Right kidney (tissue), 9 donors: ENCODE measurements around the gene ZFYVE1.
"Not testable (repeated sequence)": the region's sequence is repeated elsewhere in the genome, so short reads cannot be mapped to it uniquely, and the experiment has no call there.

Source experiments
- DNase-seq: peaks from one replicate; pipeline ENCODE4 v3.0.0-alpha.2; 2016
- long read RNA-seq, 8 donors: transcript quantifications; one replicate each; lab custom pipeline, GENCODE V29; 2026

The ZFYVE1 gene
- long read RNA-seq, donor 1, full-length matches to known transcripts: 2 of 2 reads
- long read RNA-seq, donor 1, partial matches to known transcripts: 0 of 2 reads
- long read RNA-seq, donor 1, other reads (novel, unspliced or antisense): 0 of 2 reads
- long read RNA-seq, donor 2, full-length matches to known transcripts: 1 of 1 reads
- long read RNA-seq, donor 2, partial matches to known transcripts: 0 of 1 reads
- long read RNA-seq, donor 2, other reads (novel, unspliced or antisense): 0 of 1 reads
- long read RNA-seq, donor 3, full-length matches to known transcripts: 4 of 4 reads
- long read RNA-seq, donor 3, partial matches to known transcripts: 0 of 4 reads
- long read RNA-seq, donor 3, other reads (novel, unspliced or antisense): 0 of 4 reads
- long read RNA-seq, donor 4, full-length matches to known transcripts: 2 of 330 reads
- long read RNA-seq, donor 4, partial matches to known transcripts: 328 of 330 reads
- long read RNA-seq, donor 4, other reads (novel, unspliced or antisense): 0 of 330 reads
- long read RNA-seq, donor 5, full-length matches to known transcripts: 1 of 1 reads
- long read RNA-seq, donor 5, partial matches to known transcripts: 0 of 1 reads
- long read RNA-seq, donor 5, other reads (novel, unspliced or antisense): 0 of 1 reads
- long read RNA-seq, donor 6, partial matches to known transcripts: 6 of 6 reads
- long read RNA-seq, donor 6, other reads (novel, unspliced or antisense): 0 of 6 reads
- long read RNA-seq, donor 7: 0 reads
- long read RNA-seq, donor 8, full-length matches to known transcripts: 3 of 3 reads
- long read RNA-seq, donor 8, partial matches to known transcripts: 0 of 3 reads
- long read RNA-seq, donor 8, other reads (novel, unspliced or antisense): 0 of 3 reads

DNA sequence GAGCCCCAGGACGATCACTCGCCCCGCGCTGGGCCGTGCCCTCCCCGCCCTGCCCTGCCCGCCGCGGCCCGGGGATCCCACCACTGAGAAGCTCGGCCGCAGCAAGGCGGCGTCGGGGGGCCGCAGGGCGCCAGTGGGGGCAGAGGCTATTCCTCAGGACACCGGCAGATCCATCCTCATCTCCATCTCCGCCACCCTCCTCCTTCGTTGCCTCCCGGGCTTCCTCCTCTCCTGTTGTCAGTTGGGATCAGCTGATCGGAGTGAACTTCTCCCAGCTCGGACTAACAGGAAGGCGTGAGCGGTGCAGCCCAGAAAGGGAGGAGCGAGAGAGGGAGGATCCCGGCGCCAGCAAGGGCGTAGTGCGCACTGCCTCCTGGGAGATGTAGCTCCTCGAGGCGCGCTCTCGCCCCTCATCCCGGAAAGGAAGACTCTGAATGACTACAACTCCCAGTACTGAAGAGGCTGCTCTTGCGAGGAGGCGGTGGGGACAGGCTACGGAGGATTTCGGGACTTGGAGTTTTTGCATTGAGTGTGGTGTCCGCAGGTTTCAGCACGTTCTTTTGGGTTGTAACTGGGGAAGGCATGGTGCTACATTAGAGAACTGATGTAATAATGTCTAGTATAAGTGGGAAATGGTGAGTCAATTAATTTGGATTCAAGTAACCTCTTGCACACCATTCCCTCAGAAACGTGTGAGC, at the start of gene ZFYVE1:
Gene ZFYVE1 (minus strand): TSS at position 262 of the 698 bp plus-strand sequence. CDS start 2,598 bp downstream, outside the sequence.
- DNase-seq: peak; percentile 90

DNA sequence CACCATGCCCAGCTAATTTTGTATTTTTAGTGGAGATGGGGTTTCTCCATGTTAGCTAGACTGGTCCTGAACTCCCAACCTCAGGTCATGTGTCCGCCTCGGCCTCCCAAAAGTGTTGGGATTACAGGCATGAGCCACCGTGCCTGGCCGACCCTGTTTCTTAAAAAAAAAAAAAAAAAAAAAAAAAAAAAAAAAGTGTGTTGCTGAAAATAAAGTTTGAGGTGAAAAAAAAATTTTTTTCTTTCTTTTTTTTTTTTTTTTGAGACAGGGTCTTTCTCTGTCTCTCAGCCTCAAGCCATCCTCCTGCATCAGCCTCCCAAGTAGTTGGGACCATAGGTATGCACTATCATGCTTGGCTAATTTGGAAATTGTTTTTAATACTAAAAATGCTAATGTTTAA, 42.7 kb upstream of the ZFYVE1 start:
- DNase-seq: no peak

- DNase-seq: peak; percentile 75
These were observed 32.2 kb upstream of the ZFYVE1 start for GRCh38 chr14:73058922-73059673.

DNA sequence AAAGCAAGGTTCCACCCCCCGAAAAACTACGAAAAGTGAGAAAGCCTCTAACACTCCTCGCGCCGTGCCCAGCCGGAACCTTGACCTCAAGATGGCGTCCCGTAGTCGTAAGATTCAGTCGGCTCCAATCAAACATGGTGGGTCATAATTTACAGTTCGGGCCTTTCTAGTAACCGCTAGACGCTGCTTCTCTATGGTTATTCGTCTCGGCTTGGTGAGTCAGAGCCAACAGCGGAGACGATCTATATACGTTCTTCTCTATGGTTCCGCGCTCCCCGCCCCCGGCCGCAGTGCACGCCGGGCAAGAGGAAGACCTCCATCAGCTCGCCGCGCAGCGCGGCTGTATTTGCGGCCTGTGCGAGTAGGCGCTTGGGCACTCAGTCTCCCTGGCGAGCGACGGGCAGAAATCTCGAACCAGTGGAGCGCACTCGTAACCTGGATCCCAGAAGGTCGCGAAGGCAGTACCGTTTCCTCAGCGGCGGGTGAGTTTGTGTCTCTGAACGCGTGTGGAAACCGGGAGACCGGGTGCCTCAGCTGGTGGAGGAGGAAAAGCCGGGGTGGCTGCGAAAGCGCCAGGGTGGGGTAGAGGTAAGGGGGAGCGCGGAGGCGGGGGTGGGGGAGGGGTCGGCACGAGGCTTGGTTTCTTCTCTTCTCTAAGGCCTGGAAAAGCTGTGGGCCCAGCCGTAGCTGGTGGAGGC, 31.5 kb upstream of the ZFYVE1 start, which contains the start of gene RBM25:
Gene RBM25 (plus strand): TSS at position 311 of the 698 bp plus-strand sequence. CDS start 13,108 bp downstream, outside the sequence.
- peak; percentile 96 for DNase-seq

DNA sequence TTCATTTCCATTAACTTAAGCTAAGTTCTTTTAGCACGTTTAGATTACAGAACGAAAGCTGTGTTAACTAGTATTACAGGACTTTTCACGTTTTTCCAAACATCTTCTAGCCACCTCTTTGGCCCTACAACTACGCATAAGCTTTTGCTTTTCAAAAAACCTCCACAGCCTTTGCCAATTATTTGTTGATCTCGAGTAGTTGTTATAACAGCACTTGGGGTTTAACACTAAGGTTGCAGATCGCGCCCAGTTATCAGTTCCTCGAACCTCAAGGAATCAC, 31.0 kb upstream of the ZFYVE1 start:
- no peak for DNase-seq

- no peak for DNase-seq
These were observed 28.3 kb upstream of the ZFYVE1 start for GRCh38 chr14:73055251-73055650.

DNA sequence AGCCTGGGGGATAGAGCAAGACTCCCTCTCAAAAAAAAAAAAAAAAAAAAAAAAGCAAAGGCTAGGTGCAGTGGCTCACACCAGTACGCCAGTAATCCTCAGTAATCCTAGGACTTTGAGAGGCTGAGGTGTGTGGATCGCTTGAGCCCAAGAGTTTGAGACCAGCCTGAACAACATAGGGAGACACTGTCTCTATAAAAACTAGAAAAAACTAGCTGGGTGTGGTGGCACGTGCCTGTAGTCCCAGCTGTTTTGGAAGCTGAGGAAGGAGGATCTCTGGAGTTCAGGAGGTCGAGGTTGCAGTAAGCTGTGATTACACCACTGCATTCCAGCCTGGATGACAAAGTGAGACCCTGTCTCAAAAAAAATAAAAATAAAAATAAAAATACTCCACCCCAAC, 22.5 kb upstream of the ZFYVE1 start:
- no peak for DNase-seq

DNA sequence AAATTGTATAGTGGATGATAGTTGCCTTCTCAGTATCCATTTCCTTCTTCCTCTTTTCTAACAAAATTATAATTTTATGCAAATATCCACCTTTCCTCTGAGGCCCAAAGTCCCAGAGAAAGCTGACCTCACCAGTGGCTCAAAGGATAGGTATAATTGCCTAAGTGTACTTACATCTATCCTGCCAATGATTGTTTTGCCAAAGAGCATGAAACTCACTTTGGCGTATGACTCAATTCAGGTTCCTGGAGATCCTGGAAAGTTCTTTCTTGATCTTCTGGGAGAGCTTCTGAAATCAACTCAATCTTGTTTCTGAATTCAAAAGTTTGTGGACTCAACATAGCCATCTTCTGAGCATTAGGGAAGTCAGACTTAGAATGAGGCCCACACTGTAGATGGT, 20.9 kb upstream of the ZFYVE1 start:
- DNase-seq: no peak

- not testable (repeated sequence) for DNase-seq
These were observed 10.0 kb upstream of the ZFYVE1 start for GRCh38 chr14:73036706-73037450.

GRCh38 chr14:73027984-73028383, 1.1 kb upstream of the ZFYVE1 start:
- no peak for DNase-seq

- DNase-seq: no peak
These were observed 640 bp upstream of the ZFYVE1 start for GRCh38 chr14:73027546-73027945.

- DNase-seq: peak; percentile 32
These were observed 562 bp downstream of the ZFYVE1 start for GRCh38 chr14:73026243-73026844.

- no peak for DNase-seq
These were observed 1.4 kb downstream of the ZFYVE1 start for GRCh38 chr14:73025544-73025943.

GRCh38 chr14:73022051-73022450, 4.9 kb downstream of the ZFYVE1 start:
- no peak for DNase-seq

DNA sequence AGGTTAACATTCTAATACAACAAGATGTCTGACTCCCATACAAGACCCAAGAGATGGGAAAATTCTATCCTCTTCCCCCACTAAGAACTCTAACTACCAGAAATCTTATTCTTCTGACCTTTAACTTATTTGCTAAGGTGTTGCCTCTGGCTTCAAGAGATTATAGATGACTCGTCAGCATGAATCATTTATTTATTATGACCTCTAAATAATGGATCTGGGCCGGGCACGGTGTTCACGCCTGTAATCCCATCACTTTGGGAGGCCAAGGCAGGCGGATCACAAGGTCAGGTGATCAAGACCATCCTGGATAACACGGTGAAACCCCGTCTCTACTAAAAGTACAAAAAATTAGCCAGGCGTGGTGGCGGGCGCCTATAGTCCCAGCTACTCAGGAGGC, 10.9 kb downstream of the ZFYVE1 start:
- DNase-seq: not testable (repeated sequence)

DNA sequence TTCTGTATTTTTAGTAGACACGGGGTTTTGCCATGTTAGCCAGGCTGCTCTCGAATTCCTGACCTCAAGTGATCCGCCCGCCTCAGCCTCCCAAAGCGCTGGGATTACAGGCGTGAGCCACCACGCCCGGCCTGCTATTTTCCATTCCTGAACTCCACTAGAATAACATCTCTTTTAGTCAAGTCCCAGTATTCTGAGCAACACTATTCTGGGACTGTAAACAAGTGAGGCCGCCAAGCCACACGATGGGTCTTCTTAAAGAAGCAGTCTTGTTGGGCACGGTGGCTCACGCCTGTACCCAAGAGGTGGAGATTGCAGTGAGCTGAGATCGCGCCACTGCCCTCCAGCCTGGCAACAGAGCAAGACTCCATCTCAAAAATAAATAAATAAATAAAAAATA, 11.4 kb downstream of the ZFYVE1 start:
- DNase-seq: not testable (repeated sequence)

GRCh38 chr14:73014105-73014504, 12.8 kb downstream of the ZFYVE1 start:
- DNase-seq: no peak

DNA sequence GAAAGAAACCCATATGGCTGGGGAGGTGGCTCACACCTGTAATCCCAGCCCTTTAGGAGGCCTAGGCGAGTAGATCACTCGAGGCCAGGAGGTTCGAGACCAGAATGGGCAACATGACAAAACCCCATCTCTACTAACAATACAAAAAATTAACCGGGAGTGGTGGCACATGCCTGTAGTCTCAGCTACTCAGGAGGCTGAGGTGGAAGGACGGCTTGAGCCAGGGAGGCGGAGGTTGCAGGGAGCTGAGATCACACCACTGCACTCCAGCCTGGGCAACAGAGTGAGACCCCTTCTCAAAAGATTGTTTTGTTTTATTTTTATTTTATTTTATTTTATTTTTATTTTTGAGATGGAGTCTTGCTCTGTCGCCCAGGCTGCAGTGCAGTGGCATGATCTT, 15.7 kb downstream of the ZFYVE1 start:
- not testable (repeated sequence) for DNase-seq

- DNase-seq: no peak
These were observed 18.4 kb downstream of the ZFYVE1 start for GRCh38 chr14:73008501-73008900.

DNA sequence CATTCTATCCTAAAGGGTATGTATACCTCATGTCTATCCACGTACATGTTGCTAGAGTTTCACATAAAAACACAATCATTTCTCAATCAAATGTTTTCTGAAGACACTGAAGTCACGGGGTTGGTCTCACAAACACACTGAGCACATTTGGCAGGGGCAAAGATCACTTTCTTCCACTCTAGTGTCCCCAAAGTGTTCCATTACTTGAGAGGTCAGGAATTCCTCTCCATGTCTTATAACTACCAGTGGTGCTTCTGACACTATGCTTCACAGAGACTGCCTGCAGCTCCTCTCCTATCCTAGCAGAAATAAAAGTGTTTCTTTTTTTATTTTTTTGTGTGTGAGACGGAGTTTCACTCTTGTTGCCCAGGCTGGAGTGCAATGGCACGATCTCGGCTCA, 19.1 kb downstream of the ZFYVE1 start:
- no peak for DNase-seq
